ENCODE results near the gene EFCAB9. TPM values are rescaled to one million over a fixed set of nuclear protein-coding genes. Genes with fewer than 3 reads are reported as not detected.
A peak's percentile ranks its signal among the peaks of the same experiment; 100 is the strongest.
"Not testable (repeated sequence)": the region's sequence is repeated elsewhere in the genome, so short reads cannot be mapped to it uniquely, and the experiment has no call there.

The EFCAB9 gene
- total RNA-seq, 1 experiment from 2014 or later = not detected

- DNase-seq (ENCODE audit: extremely low read depth, low read depth) = peak; percentile 21
Measured at GRCh38 chr5:172187118-172188032, 6.6 kb upstream of the EFCAB9 start.

- DNase-seq (ENCODE audit: extremely low read depth, low read depth) = peak; percentile 85
Measured at GRCh38 chr5:172188033-172188892, 5.7 kb upstream of the EFCAB9 start, which contains the start of gene STK10. Gene STK10 (minus strand): TSS chr5:172188224. CDS start chr5:172188042, 182 bp downstream.

GRCh38 chr5:172188893-172189692, 4.9 kb upstream of the EFCAB9 start:
- no peak for DNase-seq (ENCODE audit: extremely low read depth, low read depth)

- DNase-seq (ENCODE audit: extremely low read depth, low read depth) = no peak
Measured at GRCh38 chr5:172189693-172190296, 4.2 kb upstream of the EFCAB9 start.

GRCh38 chr5:172194985-172195774, 1.2 kb downstream of the EFCAB9 start:
- DNase-seq (ENCODE audit: extremely low read depth, low read depth) = no peak

- DNase-seq (ENCODE audit: extremely low read depth, low read depth) = not testable (repeated sequence)
Measured at GRCh38 chr5:172197775-172198174, 3.8 kb downstream of the EFCAB9 start.

GRCh38 chr5:172199446-172199845, 5.5 kb downstream of the EFCAB9 start:
- DNase-seq (ENCODE audit: extremely low read depth, low read depth) = no peak

GRCh38 chr5:172200476-172200875, 6.5 kb downstream of the EFCAB9 start:
- DNase-seq (ENCODE audit: extremely low read depth, low read depth) = no peak

- not testable (repeated sequence) for DNase-seq (ENCODE audit: extremely low read depth, low read depth)
Measured at GRCh38 chr5:172205984-172206383, 12.0 kb downstream of the EFCAB9 start.

GRCh38 chr5:172207511-172207910, 13.5 kb downstream of the EFCAB9 start:
- no peak for DNase-seq (ENCODE audit: extremely low read depth, low read depth)

GRCh38 chr5:172209714-172210113, 15.7 kb downstream of the EFCAB9 start:
- no peak for DNase-seq (ENCODE audit: extremely low read depth, low read depth)

- DNase-seq (ENCODE audit: extremely low read depth, low read depth) = no peak
Measured at GRCh38 chr5:172211676-172212075, 17.7 kb downstream of the EFCAB9 start.

- no peak for DNase-seq (ENCODE audit: extremely low read depth, low read depth)
Measured at GRCh38 chr5:172213126-172213525, 19.2 kb downstream of the EFCAB9 start.

GRCh38 chr5:172216345-172216744, 22.4 kb downstream of the EFCAB9 start:
- DNase-seq (ENCODE audit: extremely low read depth, low read depth) = no peak

- no peak for DNase-seq (ENCODE audit: extremely low read depth, low read depth)
Measured at GRCh38 chr5:172219296-172219695, 25.3 kb downstream of the EFCAB9 start.

GRCh38 chr5:172223901-172224873, 30.2 kb downstream of the EFCAB9 start:
- no peak for DNase-seq (ENCODE audit: extremely low read depth, low read depth)

GRCh38 chr5:172224996-172225395, 31.0 kb downstream of the EFCAB9 start:
- DNase-seq (ENCODE audit: extremely low read depth, low read depth) = no peak

- DNase-seq (ENCODE audit: extremely low read depth, low read depth) = no peak
Measured at GRCh38 chr5:172229904-172230303, 35.9 kb downstream of the EFCAB9 start.
